ENCODE data around the gene WDR27. TPM values are rescaled to one million over a fixed set of nuclear protein-coding genes. Genes with fewer than 3 reads are reported as not detected.

Gene WDR27
- polyA plus RNA-seq, 3 donors: 0.95 to 20.5 (median 2.0) TPM

- Mint-ChIP-seq H3K27me3 (ENCODE audit: low read depth in 3 of 3) (peaks cover 0 to 2% (median 0%) of the 10 kb centered on the region in 3 donors), H3K9me3 (peaks cover 0 to 10% (median 7%) of the 10 kb centered on the region in 7 donors), H3K27ac (no peak overlapping the region), H3K36me3 (no peaks in the 10 kb centered on the region), H3K4me3 (no peak overlapping the region), H3K4me1 (peaks cover 5% of the 10 kb centered on the region)
- Histone ChIP-seq H3K4me3 (replicated peaks in 1 of 3; ENCODE audit: low read depth in 2 of 3, low read length in 3 of 3) (no peak overlapping the region), H3K27ac (ENCODE audit: low read depth in 1 of 2, low read length in 2 of 2) (no peak overlapping the region), H3K4me1 (ENCODE audit: control insufficient read depth in 1 of 2, insufficient read depth in 2 of 2, low read length in 2 of 2) (no peaks in the 10 kb centered on the region), H3K4me2 (replicated peaks; ENCODE audit: extremely low read depth, low read length, poor library complexity, severe bottlenecking) (no peak overlapping the region), H3K79me2 (ENCODE audit: insufficient read depth, low read length) (no peaks in the 10 kb centered on the region), H3K9ac (ENCODE audit: insufficient read depth, low read length, poor library complexity, severe bottlenecking) (no peak overlapping the region), H3K36me3 (replicated peaks in 1 of 2; ENCODE audit: control insufficient read depth in 1 of 2, insufficient read depth in 2 of 2, low read length in 2 of 2) (no peaks in the 10 kb centered on the region), H2AFZ (ENCODE audit: insufficient read depth, low read depth, low read length, poor library complexity, severe bottlenecking) (no peak overlapping the region), H3K9me3 (replicated peaks in 1 of 2; ENCODE audit: control insufficient read depth in 1 of 2, insufficient read depth in 1 of 2, low read length in 2 of 2) (peaks cover 3 to 4% of the 10 kb centered on the region in 2 donors), H4K20me1 (ENCODE audit: insufficient read depth, low read length) (no peaks in the 10 kb centered on the region), H3K27me3 (ENCODE audit: control insufficient read depth in 2 of 2, insufficient read depth in 2 of 2, low read length in 2 of 2) (no peaks in the 10 kb centered on the region)
- intact Hi-C loops (cut with micrococcal nuclease): no loop called here
- no CpG with 5 or more reads among the region's 1 CpG for WGBS (ENCODE audit: insufficient coverage)
- no peak for DNase-seq
- TF ChIP-seq CTCF (IDR thresholded peaks at IDR 0.05): no peak
These were observed 109.3 kb downstream of the WDR27 start for GRCh38 chr6:169592558-169592957.

GRCh38 chr6:169591616-169592015, 110.2 kb downstream of the WDR27 start:
- Histone ChIP-seq H3K36me3 (replicated peaks in 1 of 2; ENCODE audit: control insufficient read depth in 1 of 2, insufficient read depth in 2 of 2, low read length in 2 of 2) (no peaks in the 10 kb centered on the region), H3K9me3 (replicated peaks in 1 of 2; ENCODE audit: control insufficient read depth in 1 of 2, insufficient read depth in 1 of 2, low read length in 2 of 2) (peaks cover 0 to 3% of the 10 kb centered on the region in 2 donors), H3K9ac (ENCODE audit: insufficient read depth, low read length, poor library complexity, severe bottlenecking) (no peak overlapping the region), H3K27me3 (ENCODE audit: control insufficient read depth in 2 of 2, insufficient read depth in 2 of 2, low read length in 2 of 2) (no peaks in the 10 kb centered on the region), H3K4me3 (replicated peaks in 1 of 3; ENCODE audit: low read depth in 2 of 3, low read length in 3 of 3) (no peak overlapping the region), H2AFZ (ENCODE audit: insufficient read depth, low read depth, low read length, poor library complexity, severe bottlenecking) (no peak overlapping the region), H3K27ac (ENCODE audit: low read depth in 1 of 2, low read length in 2 of 2) (no peak overlapping the region), H3K4me1 (ENCODE audit: control insufficient read depth in 1 of 2, insufficient read depth in 2 of 2, low read length in 2 of 2) (no peaks in the 10 kb centered on the region), H4K20me1 (ENCODE audit: insufficient read depth, low read length) (no peaks in the 10 kb centered on the region), H3K79me2 (ENCODE audit: insufficient read depth, low read length) (no peaks in the 10 kb centered on the region), H3K4me2 (replicated peaks; ENCODE audit: extremely low read depth, low read length, poor library complexity, severe bottlenecking) (no peak overlapping the region)
- no peak for TF ChIP-seq CTCF (IDR thresholded peaks at IDR 0.05)
- peaks cover 5% of the 10 kb centered on the region for H3K4me1 Mint-ChIP-seq
- no peak for DNase-seq
- WGBS (ENCODE audit: insufficient coverage): 86% methylated on average over 3 of the region's 4 CpGs
- H3K4me3 Mint-ChIP-seq: no peak overlapping the region
- intact Hi-C loops (cut with micrococcal nuclease): no loop called here
- H3K27me3 Mint-ChIP-seq (ENCODE audit: low read depth in 3 of 3): peaks cover 0 to 2% (median 0%) of the 10 kb centered on the region in 3 donors
- no peaks in the 10 kb centered on the region for H3K36me3 Mint-ChIP-seq
- peaks cover 0 to 10% (median 3%) of the 10 kb centered on the region in 7 donors for H3K9me3 Mint-ChIP-seq
- no peak overlapping the region for H3K27ac Mint-ChIP-seq

Data from CD14-positive monocyte (primary cell).